Measurements from ENCODE around the gene AFP. TPM values are rescaled to one million over a fixed set of nuclear protein-coding genes. Genes with fewer than 3 reads are reported as not detected.

AFP gene
- total RNA-seq, 1 donor from 2014 or later, result not detected

GRCh38 chr4:73415807-73416238, 20.2 kb upstream of the AFP start:
- Mint-ChIP-seq H3K27me3 (no peaks in the 10 kb centered on the region), H3K36me3 (ENCODE audit: low read depth) (no peaks in the 10 kb centered on the region), H3K27ac (no peak overlapping the region), H3K4me1 (no peaks in the 10 kb centered on the region), H3K4me3 (no peak overlapping the region), H3K9me3 (no peaks in the 10 kb centered on the region)
- no peak for TF ChIP-seq CTCF (IDR thresholded peaks at IDR 0.05)
- CTCF ChIA-PET, result no interaction called here
- intact Hi-C loops (cut with micrococcal nuclease), result no loop called here
- POLR2A ChIA-PET, result no interaction called here
- DNase-seq (no peak), ATAC-seq (ENCODE audit: low read depth) (no peak)

GRCh38 chr4:73416423-73417087, 19.5 kb upstream of the AFP start:
- no peaks in the 10 kb centered on the region for H3K9me3 Mint-ChIP-seq
- no peaks in the 10 kb centered on the region for H3K4me1 Mint-ChIP-seq
- ChIA-PET POLR2A (no interaction called here), CTCF (no interaction called here)
- TF ChIP-seq CTCF (IDR thresholded peaks at IDR 0.05), result no peak
- intact Hi-C loops (cut with micrococcal nuclease), result no loop called here
- no peaks in the 10 kb centered on the region for H3K36me3 Mint-ChIP-seq (ENCODE audit: low read depth)
- H3K27me3 Mint-ChIP-seq, result no peaks in the 10 kb centered on the region
- no peak for ATAC-seq (ENCODE audit: low read depth)
- H3K27ac Mint-ChIP-seq, result no peak overlapping the region
- no peak overlapping the region for H3K4me3 Mint-ChIP-seq
- DNase-seq, result no peak

GRCh38 chr4:73417342-73417741, 18.7 kb upstream of the AFP start:
- intact Hi-C loops (cut with micrococcal nuclease), result no loop called here
- H3K4me1 Mint-ChIP-seq, result no peaks in the 10 kb centered on the region
- no peak overlapping the region for H3K27ac Mint-ChIP-seq
- ChIA-PET POLR2A (no interaction called here), CTCF (no interaction called here)
- DNase-seq (no peak), ATAC-seq (ENCODE audit: low read depth) (no peak)
- H3K9me3 Mint-ChIP-seq, result no peaks in the 10 kb centered on the region
- no peaks in the 10 kb centered on the region for H3K36me3 Mint-ChIP-seq (ENCODE audit: low read depth)
- TF ChIP-seq CTCF (IDR thresholded peaks at IDR 0.05), result no peak
- H3K4me3 Mint-ChIP-seq, result no peak overlapping the region
- no peaks in the 10 kb centered on the region for H3K27me3 Mint-ChIP-seq

- TF ChIP-seq CTCF (IDR thresholded peaks at IDR 0.05), result no peak
- Mint-ChIP-seq H3K36me3 (ENCODE audit: low read depth) (no peaks in the 10 kb centered on the region), H3K4me3 (no peak overlapping the region), H3K4me1 (no peaks in the 10 kb centered on the region), H3K27me3 (no peaks in the 10 kb centered on the region), H3K9me3 (no peaks in the 10 kb centered on the region), H3K27ac (no peak overlapping the region)
- no peak for DNase-seq
- POLR2A ChIA-PET, result no interaction called here
- intact Hi-C loops (cut with micrococcal nuclease), result no loop called here
- no peak for ATAC-seq (ENCODE audit: low read depth)
- CTCF ChIA-PET, result no interaction called here
Measured at GRCh38 chr4:73417973-73418372, 18.0 kb upstream of the AFP start.

- ATAC-seq (ENCODE audit: low read depth) (no peak), DNase-seq (no peak)
- intact Hi-C loops (cut with micrococcal nuclease), result no loop called here
- no peak for TF ChIP-seq CTCF (IDR thresholded peaks at IDR 0.05)
- ChIA-PET POLR2A (no interaction called here), CTCF (no interaction called here)
- Mint-ChIP-seq H3K4me1 (no peaks in the 10 kb centered on the region), H3K9me3 (no peaks in the 10 kb centered on the region), H3K36me3 (ENCODE audit: low read depth) (no peaks in the 10 kb centered on the region), H3K27me3 (no peaks in the 10 kb centered on the region), H3K4me3 (no peak overlapping the region), H3K27ac (no peak overlapping the region)
Measured at GRCh38 chr4:73418677-73419076, 17.3 kb upstream of the AFP start.
